Measurements from ENCODE around the gene SLC11A2. TPM values are rescaled to one million over a fixed set of nuclear protein-coding genes. Genes with fewer than 3 reads are reported as not detected.
A peak's percentile ranks its signal among the peaks of the same experiment; 100 is the strongest.
"Not testable (repeated sequence)": the region's sequence is repeated elsewhere in the genome, so short reads cannot be mapped to it uniquely, and the experiment has no call there.

Gene SLC11A2
- total and polyA plus RNA-seq, 2 experiments from 2014 or later, result 30.5 to 41.3 TPM

DNA sequence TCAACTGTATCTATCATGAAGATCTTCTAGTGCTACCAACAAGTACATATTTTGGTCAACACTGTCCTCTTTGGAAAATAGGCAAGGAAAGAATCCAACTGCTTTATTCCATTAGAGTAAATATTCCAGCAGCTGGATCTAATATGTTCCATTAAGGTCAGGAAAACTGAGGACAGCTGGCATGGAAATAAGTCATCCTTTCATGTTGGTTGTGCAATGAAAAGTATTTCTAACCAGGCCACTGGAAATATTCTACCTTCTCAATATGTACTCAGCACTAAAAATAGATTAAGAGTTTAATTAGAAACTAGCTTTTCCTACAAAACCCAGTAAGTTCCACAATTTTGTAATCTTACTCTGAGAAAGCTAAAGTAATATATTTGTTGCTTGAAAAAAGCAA is 54.2 kb downstream of the SLC11A2 start:
- Histone ChIP-seq H3K36me3 (no peaks in the 10 kb centered on the region), H3K4me3 (no peak overlapping the region), H3K9me3 (ENCODE audit: low read depth) (no peaks in the 10 kb centered on the region), H3K4me1 (ENCODE audit: low read depth) (no peaks in the 10 kb centered on the region), H3K27me3 (no peaks in the 10 kb centered on the region), H3K27ac (no peak overlapping the region)
- DNase-seq (ENCODE audit: low read depth in 1 of 2, low spot score in 1 of 2), result peak in 1 of 2 donors; percentile 44
- TF ChIP-seq, protein P1, sequence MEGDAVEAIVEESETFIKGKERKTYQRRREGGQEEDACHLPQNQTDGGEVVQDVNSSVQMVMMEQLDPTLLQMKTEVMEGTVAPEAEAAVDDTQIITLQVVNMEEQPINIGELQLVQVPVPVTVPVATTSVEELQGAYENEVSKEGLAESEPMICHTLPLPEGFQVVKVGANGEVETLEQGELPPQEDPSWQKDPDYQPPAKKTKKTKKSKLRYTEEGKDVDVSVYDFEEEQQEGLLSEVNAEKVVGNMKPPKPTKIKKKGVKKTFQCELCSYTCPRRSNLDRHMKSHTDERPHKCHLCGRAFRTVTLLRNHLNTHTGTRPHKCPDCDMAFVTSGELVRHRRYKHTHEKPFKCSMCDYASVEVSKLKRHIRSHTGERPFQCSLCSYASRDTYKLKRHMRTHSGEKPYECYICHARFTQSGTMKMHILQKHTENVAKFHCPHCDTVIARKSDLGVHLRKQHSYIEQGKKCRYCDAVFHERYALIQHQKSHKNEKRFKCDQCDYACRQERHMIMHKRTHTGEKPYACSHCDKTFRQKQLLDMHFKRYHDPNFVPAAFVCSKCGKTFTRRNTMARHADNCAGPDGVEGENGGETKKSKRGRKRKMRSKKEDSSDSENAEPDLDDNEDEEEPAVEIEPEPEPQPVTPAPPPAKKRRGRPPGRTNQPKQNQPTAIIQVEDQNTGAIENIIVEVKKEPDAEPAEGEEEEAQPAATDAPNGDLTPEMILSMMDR (IDR thresholded peaks at IDR 0.05; ENCODE audit: low read depth, low read length), result no peak

DNA sequence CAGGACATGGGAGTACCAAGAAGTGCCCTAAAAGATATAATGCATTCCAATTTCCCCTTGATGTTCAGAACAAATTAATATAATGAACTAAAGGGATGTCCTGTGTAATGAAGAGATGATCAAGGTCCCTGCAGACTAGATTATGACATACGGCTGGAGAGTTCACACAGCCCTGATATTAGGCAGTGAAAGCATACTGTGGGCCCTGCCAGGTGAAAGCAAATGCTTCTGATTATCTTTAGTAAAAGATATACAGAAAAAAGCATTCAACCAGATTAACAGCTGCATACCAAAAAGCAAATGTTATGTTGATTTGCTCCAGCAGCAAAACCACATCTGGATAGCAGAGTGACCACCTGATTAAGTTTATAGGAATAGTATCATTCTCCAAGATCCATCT is 61.8 kb downstream of the SLC11A2 start:
- TF ChIP-seq, protein P1 (IDR thresholded peaks at IDR 0.05; ENCODE audit: low read depth, low read length), result no peak
- Histone ChIP-seq H3K9me3 (ENCODE audit: low read depth) (no peaks in the 10 kb centered on the region), H3K27ac (no peak overlapping the region), H3K27me3 (no peaks in the 10 kb centered on the region), H3K4me1 (ENCODE audit: low read depth) (peaks cover 7% of the 10 kb centered on the region), H3K36me3 (no peaks in the 10 kb centered on the region), H3K4me3 (no peak overlapping the region)
- DNase-seq (ENCODE audit: low read depth in 1 of 2, low spot score in 1 of 2), result no peak

DNA sequence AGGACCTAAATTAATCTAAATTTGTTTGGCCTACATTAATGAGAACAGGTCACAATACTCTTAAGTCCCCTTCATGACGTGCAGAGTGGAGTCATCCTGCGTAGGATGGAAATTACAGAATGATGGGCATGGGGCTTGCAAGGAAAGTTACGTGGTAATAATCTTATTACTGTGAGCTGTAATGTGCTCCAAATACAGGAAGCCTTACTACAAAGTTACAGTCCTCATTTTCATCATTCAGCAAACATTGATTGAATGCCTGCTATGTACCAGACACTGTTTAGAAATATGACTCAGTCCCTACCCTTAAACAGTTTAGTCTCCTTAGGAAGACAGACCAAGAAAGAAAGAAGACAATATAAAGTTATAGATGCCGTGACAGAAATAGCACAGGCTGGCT is 64.5 kb downstream of the SLC11A2 start:
- no peaks in the 10 kb centered on the region for H3K9me3 ChIP-seq (ENCODE audit: low read depth)
- H3K4me3 ChIP-seq, result no peak overlapping the region
- no peak overlapping the region for H3K27ac ChIP-seq
- TF ChIP-seq, protein P1 (IDR thresholded peaks at IDR 0.05; ENCODE audit: low read depth, low read length), result no peak
- H3K27me3 ChIP-seq, result no peaks in the 10 kb centered on the region
- no peak for DNase-seq (ENCODE audit: low read depth in 1 of 2, low spot score in 1 of 2)
- H3K36me3 ChIP-seq, result no peaks in the 10 kb centered on the region
- H3K4me1 ChIP-seq (ENCODE audit: low read depth), result peaks cover 7% of the 10 kb centered on the region

DNA sequence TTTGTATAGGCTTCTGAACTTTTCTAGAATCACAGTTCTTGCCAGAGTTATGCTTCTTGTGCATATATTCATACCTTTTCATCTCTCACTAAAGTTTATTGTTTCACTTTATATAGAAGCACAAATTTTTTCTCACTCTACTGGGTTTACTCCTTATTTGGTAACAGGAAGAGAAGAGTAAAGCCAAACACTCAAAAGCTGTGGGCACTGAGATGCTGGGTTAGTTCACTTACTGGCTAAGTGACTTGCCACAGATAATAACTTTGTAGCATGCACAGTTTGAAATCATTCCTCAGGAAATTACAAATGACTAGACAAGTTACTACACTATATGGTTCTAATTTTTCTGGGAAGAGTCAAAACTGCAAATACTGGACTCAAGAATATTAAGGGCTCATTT is 66.1 kb downstream of the SLC11A2 start:
- H3K27me3 ChIP-seq, result no peaks in the 10 kb centered on the region
- no peaks in the 10 kb centered on the region for H3K9me3 ChIP-seq (ENCODE audit: low read depth)
- no peaks in the 10 kb centered on the region for H3K36me3 ChIP-seq
- TF ChIP-seq, protein P1 (IDR thresholded peaks at IDR 0.05; ENCODE audit: low read depth, low read length), result no peak
- H3K4me1 ChIP-seq (ENCODE audit: low read depth), result peaks cover 7% of the 10 kb centered on the region
- no peak overlapping the region for H3K4me3 ChIP-seq
- DNase-seq (ENCODE audit: low read depth in 1 of 2, low spot score in 1 of 2), result peak; percentile 19 to 63
- peak overlapping the region; percentile 88 for H3K27ac ChIP-seq

DNA sequence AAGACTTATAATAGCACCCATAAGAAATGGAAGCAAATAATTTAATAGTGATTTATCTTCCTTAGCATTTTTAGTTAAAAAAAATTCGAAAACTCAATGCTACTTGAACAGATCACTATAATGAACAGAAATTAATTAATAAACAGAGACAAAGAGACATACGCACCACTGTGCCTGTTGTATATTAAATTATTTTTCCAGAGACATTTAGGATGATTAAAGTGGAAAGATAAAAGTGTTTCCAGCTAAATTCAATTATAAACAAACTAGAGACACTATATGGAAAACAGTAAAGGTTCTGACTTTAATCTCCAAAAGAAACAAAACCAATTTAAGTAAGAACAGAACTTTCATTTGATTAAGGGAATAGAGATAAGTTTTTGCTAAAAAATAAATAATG is 70.5 kb downstream of the SLC11A2 start:
- Histone ChIP-seq H3K36me3 (no peaks in the 10 kb centered on the region), H3K4me3 (no peak overlapping the region), H3K27me3 (no peaks in the 10 kb centered on the region), H3K27ac (no peak overlapping the region), H3K9me3 (ENCODE audit: low read depth) (no peaks in the 10 kb centered on the region), H3K4me1 (ENCODE audit: low read depth) (peaks cover 7% of the 10 kb centered on the region)
- TF ChIP-seq, protein P1 (IDR thresholded peaks at IDR 0.05; ENCODE audit: low read depth, low read length), result no peak
- no peak for DNase-seq (ENCODE audit: low read depth in 1 of 2, low spot score in 1 of 2)

DNA sequence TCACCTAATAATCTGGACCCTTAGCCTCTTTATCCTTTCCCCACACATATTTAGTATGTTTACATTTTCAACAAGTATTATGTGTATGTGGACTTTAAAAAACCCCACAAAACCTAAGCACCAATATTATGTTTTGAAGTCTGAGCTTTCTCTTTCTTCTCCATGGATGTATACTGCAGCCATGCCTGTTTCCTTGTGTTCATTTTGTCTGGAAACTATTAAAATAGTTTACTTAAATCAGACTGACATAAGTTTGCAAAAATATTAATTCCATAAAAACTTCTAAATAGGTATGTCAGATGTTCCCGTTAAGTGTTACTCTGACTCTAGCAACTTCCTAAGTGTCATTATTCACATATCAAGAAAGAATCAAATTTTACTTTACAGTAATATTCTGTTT is 70.9 kb downstream of the SLC11A2 start:
- Histone ChIP-seq H3K27me3 (no peaks in the 10 kb centered on the region), H3K27ac (no peak overlapping the region), H3K4me1 (ENCODE audit: low read depth) (peaks cover 5% of the 10 kb centered on the region), H3K4me3 (no peak overlapping the region), H3K36me3 (no peaks in the 10 kb centered on the region), H3K9me3 (ENCODE audit: low read depth) (no peaks in the 10 kb centered on the region)
- DNase-seq (ENCODE audit: low read depth in 1 of 2, low spot score in 1 of 2), result no peak
- TF ChIP-seq, protein P1 (IDR thresholded peaks at IDR 0.05; ENCODE audit: low read depth, low read length), result no peak

DNA sequence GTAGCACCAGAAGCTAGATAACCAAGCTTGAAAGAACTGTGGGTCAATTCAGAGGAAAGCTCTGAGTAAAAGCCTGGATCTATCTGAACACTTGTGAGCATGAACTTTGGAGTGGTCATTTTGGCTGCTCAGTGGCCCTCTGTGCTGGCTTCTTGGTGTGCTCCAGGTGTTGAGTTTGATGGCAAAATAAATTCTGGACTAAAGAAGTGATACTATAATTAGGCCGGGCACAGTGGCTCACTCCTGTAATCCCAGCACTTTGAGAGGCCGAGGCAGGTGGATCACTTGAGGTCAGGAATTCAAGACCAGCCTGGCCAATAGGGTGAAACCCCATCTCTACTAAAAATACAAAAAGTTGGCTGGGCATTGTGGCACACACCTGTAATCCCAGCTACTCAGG is 71.4 kb downstream of the SLC11A2 start:
- not testable (repeated sequence) for DNase-seq (ENCODE audit: low read depth in 1 of 2, low spot score in 1 of 2); H3K4me1 ChIP-seq (ENCODE audit: low read depth); H3K36me3 ChIP-seq; H3K27ac ChIP-seq; H3K9me3 ChIP-seq (ENCODE audit: low read depth); H3K4me3 ChIP-seq; H3K27me3 ChIP-seq

Measured in cardiac muscle cell (in vitro differentiated cells and primary cell).